Nephron progenitor cell (in vitro differentiated cells): Measurements from ENCODE around the gene IGF1R.

Experiments
- DNase-seq: peaks from one replicate; pipeline ENCODE4 v3.0.0; 2021
- H3K27ac Mint-ChIP-seq: 2 replicates; pipeline ENCODE4 v1.8.0; 2021; ENCODE audit warnings: mild to moderate bottlenecking, moderate library complexity, mixed read lengths
- H3K27me3 Mint-ChIP-seq: 2 replicates; pipeline ENCODE4 v1.8.0; 2021; ENCODE audit warnings: mild to moderate bottlenecking, low read depth, mixed read lengths; ENCODE audit not compliant: poor library complexity
- H3K36me3 Mint-ChIP-seq: 2 replicates; pipeline ENCODE4 v1.8.0; 2021; ENCODE audit warnings: low read depth, mixed read lengths
- H3K4me1 Mint-ChIP-seq: 2 replicates; pipeline ENCODE4 v1.8.0; 2021; ENCODE audit warnings: mixed read lengths
- H3K4me3 Mint-ChIP-seq: 2 replicates; pipeline ENCODE4 v1.8.0; 2021; ENCODE audit warnings: mild to moderate bottlenecking, moderate library complexity, mixed read lengths
- H3K9me3 Mint-ChIP-seq: 2 replicates; pipeline ENCODE4 v1.8.0; 2021; ENCODE audit warnings: mild to moderate bottlenecking, moderate library complexity, mixed read lengths
- TF ChIP-seq, protein P1 (sequence below): fragments of 200-600 bp; sonication (generic); IDR thresholded peaks from 2 replicates; pipeline ENCODE4 v1.5.0; 2021; ENCODE audit warnings: antibody characterized with exemption

IGF1R gene

DNA sequence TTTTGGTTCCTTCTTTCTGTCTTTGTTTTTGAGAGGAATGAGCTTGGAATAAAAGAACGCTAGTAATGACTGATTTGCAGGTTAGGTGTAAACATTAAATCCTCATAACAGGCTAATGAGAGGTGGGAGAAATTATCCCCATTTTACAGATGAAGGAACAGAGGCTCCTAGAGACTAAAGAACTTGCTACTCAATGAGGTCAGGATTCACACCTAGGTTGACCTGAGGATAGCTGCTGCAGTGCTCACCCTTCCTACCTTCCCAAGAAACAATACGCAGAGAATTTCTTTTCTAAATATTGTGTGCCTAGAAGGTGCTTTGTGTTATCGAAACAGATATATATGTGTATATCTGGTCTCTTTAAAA lies 106.3 kb downstream of the IGF1R start:
- H3K27me3 Mint-ChIP-seq: no peaks in the 10 kb centered on the region
- H3K4me3 Mint-ChIP-seq: no peak overlapping the region
- H3K9me3 Mint-ChIP-seq: no peaks in the 10 kb centered on the region
- TF ChIP-seq, protein P1, sequence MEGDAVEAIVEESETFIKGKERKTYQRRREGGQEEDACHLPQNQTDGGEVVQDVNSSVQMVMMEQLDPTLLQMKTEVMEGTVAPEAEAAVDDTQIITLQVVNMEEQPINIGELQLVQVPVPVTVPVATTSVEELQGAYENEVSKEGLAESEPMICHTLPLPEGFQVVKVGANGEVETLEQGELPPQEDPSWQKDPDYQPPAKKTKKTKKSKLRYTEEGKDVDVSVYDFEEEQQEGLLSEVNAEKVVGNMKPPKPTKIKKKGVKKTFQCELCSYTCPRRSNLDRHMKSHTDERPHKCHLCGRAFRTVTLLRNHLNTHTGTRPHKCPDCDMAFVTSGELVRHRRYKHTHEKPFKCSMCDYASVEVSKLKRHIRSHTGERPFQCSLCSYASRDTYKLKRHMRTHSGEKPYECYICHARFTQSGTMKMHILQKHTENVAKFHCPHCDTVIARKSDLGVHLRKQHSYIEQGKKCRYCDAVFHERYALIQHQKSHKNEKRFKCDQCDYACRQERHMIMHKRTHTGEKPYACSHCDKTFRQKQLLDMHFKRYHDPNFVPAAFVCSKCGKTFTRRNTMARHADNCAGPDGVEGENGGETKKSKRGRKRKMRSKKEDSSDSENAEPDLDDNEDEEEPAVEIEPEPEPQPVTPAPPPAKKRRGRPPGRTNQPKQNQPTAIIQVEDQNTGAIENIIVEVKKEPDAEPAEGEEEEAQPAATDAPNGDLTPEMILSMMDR: no peak
- peaks cover 38% of the 10 kb centered on the region for H3K4me1 Mint-ChIP-seq
- H3K27ac Mint-ChIP-seq: peak overlapping the region; percentile 48
- H3K36me3 Mint-ChIP-seq: no peaks in the 10 kb centered on the region
- no peak for DNase-seq

DNA sequence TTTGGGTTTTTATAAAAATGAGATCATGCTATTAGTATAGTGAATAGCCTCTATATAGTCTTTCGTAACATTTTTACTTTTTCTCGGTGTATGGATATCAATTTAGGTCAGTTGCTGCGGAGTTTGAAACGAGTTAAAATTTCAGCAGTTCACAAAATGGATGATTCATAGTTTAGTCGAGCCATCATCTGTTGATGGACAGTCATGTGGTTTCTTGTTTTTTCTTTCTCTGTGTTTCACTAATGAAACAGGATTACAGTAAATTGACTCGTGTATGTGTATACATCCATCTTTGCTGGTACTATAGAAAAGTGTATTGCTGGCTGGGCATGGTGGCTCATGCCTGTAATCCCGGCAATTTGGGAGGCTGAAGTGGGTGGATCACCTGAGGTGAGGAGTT lies 106.8 kb downstream of the IGF1R start:
- TF ChIP-seq, protein P1: no peak
- DNase-seq: no peak
- Mint-ChIP-seq H3K36me3 (no peaks in the 10 kb centered on the region), H3K4me3 (no peak overlapping the region), H3K9me3 (no peaks in the 10 kb centered on the region), H3K4me1 (peaks cover 38% of the 10 kb centered on the region), H3K27me3 (no peaks in the 10 kb centered on the region), H3K27ac (no peak overlapping the region)

DNA sequence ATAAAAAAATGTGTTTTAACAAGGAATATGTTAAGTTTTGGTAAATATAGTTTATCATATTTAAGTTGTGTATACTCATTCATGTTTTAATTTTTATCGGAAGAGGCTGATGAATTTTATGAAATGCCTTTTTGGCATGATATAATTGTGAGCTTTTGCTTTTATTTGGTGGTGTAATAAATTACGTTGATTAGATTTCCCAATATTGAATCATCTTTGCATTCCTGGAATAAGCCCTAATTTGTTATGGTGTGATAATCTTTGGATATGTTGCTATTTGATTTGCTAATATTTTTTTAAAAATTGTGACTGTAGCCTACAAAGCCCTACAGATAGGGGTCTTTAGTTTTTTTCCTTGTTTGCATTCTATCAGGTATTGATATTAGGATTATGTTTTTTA lies 107.4 kb downstream of the IGF1R start:
- H3K36me3 Mint-ChIP-seq: no peaks in the 10 kb centered on the region
- DNase-seq: no peak
- TF ChIP-seq, protein P1: no peak
- H3K4me1 Mint-ChIP-seq: peaks cover 38% of the 10 kb centered on the region
- no peak overlapping the region for H3K4me3 Mint-ChIP-seq
- no peaks in the 10 kb centered on the region for H3K9me3 Mint-ChIP-seq
- no peak overlapping the region for H3K27ac Mint-ChIP-seq
- H3K27me3 Mint-ChIP-seq: no peaks in the 10 kb centered on the region

DNA sequence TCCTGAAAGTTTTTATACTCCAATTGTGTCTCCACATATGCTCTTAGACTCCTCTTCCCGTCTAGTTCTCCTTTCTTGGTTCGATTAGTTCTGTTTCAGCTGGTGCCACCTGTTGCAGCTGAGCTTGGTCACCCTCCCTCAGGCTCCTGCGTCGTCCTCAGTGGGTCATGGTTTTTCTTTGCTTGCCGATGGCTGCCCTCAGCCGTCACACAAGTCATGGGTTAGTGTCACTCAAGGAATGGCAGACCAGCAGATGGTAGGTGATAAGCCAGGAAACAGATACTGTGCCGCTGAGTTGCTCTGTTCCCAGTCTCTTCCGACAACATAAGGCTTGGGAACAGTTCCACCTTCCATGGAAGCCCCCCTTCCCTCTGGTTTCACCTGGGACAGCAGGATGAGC lies 109.9 kb downstream of the IGF1R start:
- H3K4me1 Mint-ChIP-seq: peaks cover 27% of the 10 kb centered on the region
- TF ChIP-seq, protein P1: no peak
- H3K27me3 Mint-ChIP-seq: no peaks in the 10 kb centered on the region
- no peaks in the 10 kb centered on the region for H3K36me3 Mint-ChIP-seq
- H3K4me3 Mint-ChIP-seq: no peak overlapping the region
- no peaks in the 10 kb centered on the region for H3K9me3 Mint-ChIP-seq
- DNase-seq: no peak
- H3K27ac Mint-ChIP-seq: peak overlapping the region; percentile 81

DNA sequence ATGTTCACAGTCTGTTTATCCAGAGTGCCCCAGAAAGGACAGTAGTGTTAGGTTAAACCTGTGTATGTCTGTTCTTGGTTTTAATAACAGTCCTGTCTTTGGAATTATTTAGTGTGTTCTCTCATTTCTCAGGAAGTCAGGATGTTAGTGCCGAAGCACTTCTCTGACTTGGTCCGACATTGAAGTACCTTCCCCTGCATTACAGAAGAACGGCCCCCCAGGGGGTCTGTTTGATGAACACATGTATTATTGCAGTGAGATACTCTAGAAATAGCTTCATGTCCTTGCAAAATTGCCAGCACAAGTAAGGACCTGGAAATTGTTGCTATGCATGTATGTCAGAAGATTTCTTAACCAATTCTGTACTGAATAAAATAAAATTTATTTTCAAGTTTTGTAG lies 110.9 kb downstream of the IGF1R start:
- no peak for DNase-seq
- no peaks in the 10 kb centered on the region for H3K36me3 Mint-ChIP-seq
- H3K27me3 Mint-ChIP-seq: no peaks in the 10 kb centered on the region
- H3K9me3 Mint-ChIP-seq: no peaks in the 10 kb centered on the region
- peaks cover 24% of the 10 kb centered on the region for H3K4me1 Mint-ChIP-seq
- no peak overlapping the region for H3K4me3 Mint-ChIP-seq
- TF ChIP-seq, protein P1: no peak
- H3K27ac Mint-ChIP-seq: no peak overlapping the region

DNA sequence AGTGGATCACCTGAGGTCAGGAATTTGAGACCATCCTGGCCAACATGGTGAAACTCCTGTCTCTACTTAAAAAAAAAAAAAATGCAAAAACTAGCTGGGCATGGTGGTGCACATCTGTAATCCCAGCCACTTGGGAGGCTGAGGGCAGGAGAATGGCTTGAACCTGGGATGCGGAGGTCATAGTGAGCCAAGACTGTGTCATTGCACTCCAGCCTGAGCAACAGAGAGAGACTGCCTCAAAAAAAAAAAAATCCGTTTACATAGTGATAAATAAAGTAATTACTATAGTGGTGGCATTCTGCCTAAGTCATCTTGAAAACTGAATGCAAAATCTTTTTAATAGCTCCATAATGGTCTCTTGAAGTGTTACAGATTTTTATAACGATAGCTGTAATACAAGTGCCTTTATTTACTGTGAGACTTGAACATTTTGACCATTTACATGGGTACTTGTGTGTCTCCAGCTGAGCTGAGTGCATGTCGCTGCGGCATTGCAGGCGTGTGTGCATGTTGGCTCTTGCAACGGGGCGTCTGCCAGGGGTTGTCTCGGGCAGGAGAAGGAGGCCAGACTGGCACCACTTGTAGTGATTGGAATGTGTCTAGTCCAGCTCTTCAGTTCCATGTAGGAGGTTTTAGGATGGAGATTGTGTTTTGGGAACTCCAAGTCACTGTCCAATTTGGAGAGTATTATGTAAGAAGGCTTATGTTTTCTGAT lies 111.9 kb downstream of the IGF1R start:
- no peak overlapping the region for H3K4me3 Mint-ChIP-seq
- peaks cover 4% of the 10 kb centered on the region for H3K36me3 Mint-ChIP-seq
- TF ChIP-seq, protein P1: no peak
- H3K27ac Mint-ChIP-seq: no peak overlapping the region
- peaks cover 23% of the 10 kb centered on the region for H3K4me1 Mint-ChIP-seq
- H3K27me3 Mint-ChIP-seq: no peaks in the 10 kb centered on the region
- H3K9me3 Mint-ChIP-seq: no peaks in the 10 kb centered on the region
- no peak for DNase-seq
